ENCODE results near the gene ZNF117. TPM values are rescaled to one million over a fixed set of nuclear protein-coding genes. Genes with fewer than 3 reads are reported as not detected.
"Not testable (repeated sequence)": the region's sequence is repeated elsewhere in the genome, so short reads cannot be mapped to it uniquely, and the experiment has no call there.

The ZNF117 gene
- polyA plus RNA-seq, 3 donors: 28.8 to 66.4 (median 38.5) TPM

GRCh38 chr7:65001291-65001814, 10.5 kb upstream of the ZNF117 start:
- DNase-seq (ENCODE audit: extremely low read depth in 1 of 11, low read depth in 9 of 11, low spot score in 4 of 11): no peak

GRCh38 chr7:64999165-65000004, 8.5 kb upstream of the ZNF117 start:
- no peak for DNase-seq (ENCODE audit: extremely low read depth in 1 of 11, low read depth in 9 of 11, low spot score in 4 of 11)

- DNase-seq (ENCODE audit: extremely low read depth in 1 of 11, low read depth in 9 of 11, low spot score in 4 of 11): no peak
Measured at GRCh38 chr7:64998865-64999164, 8.0 kb upstream of the ZNF117 start.

GRCh38 chr7:64997927-64998391, 7.1 kb upstream of the ZNF117 start:
- no peak for DNase-seq (ENCODE audit: extremely low read depth in 1 of 11, low read depth in 9 of 11, low spot score in 4 of 11)

- no peak for DNase-seq (ENCODE audit: extremely low read depth in 1 of 11, low read depth in 9 of 11, low spot score in 4 of 11)
Measured at GRCh38 chr7:64997164-64997908, 6.5 kb upstream of the ZNF117 start.

- no peak for DNase-seq (ENCODE audit: extremely low read depth in 1 of 11, low read depth in 9 of 11, low spot score in 4 of 11)
Measured at GRCh38 chr7:64996305-64996704, 5.5 kb upstream of the ZNF117 start.

- DNase-seq (ENCODE audit: extremely low read depth in 1 of 11, low read depth in 9 of 11, low spot score in 4 of 11): no peak
Measured at GRCh38 chr7:64993901-64994300, 3.1 kb upstream of the ZNF117 start.

- DNase-seq (ENCODE audit: extremely low read depth in 1 of 11, low read depth in 9 of 11, low spot score in 4 of 11): no peak
Measured at GRCh38 chr7:64992971-64993370, 2.1 kb upstream of the ZNF117 start.

GRCh38 chr7:64990216-64990615, 620 bp downstream of the ZNF117 start:
- no peak for DNase-seq (ENCODE audit: extremely low read depth in 1 of 11, low read depth in 9 of 11, low spot score in 4 of 11)

GRCh38 chr7:64978497-64979203, 12.2 kb downstream of the ZNF117 start:
- no peak for DNase-seq (ENCODE audit: extremely low read depth in 1 of 11, low read depth in 9 of 11, low spot score in 4 of 11)

GRCh38 chr7:64965594-64965993, 25.2 kb downstream of the ZNF117 start:
- DNase-seq (ENCODE audit: extremely low read depth in 1 of 11, low read depth in 9 of 11, low spot score in 4 of 11): no peak

GRCh38 chr7:64959072-64959747, 31.6 kb downstream of the ZNF117 start:
- DNase-seq (ENCODE audit: extremely low read depth in 1 of 11, low read depth in 9 of 11, low spot score in 4 of 11): no peak

- peak in 5 of 11 donors; percentile 15 to 52 (median 30) for DNase-seq (ENCODE audit: extremely low read depth in 1 of 11, low read depth in 9 of 11, low spot score in 4 of 11)
Measured at GRCh38 chr7:64951250-64951848, 39.5 kb downstream of the ZNF117 start.

GRCh38 chr7:64950673-64951072, 40.2 kb downstream of the ZNF117 start:
- DNase-seq (ENCODE audit: extremely low read depth in 1 of 11, low read depth in 9 of 11, low spot score in 4 of 11): not testable (repeated sequence)

- not testable (repeated sequence) for DNase-seq (ENCODE audit: extremely low read depth in 1 of 11, low read depth in 9 of 11, low spot score in 4 of 11)
Measured at GRCh38 chr7:64948774-64949173, 42.1 kb downstream of the ZNF117 start.

GRCh38 chr7:64947252-64948000, 43.4 kb downstream of the ZNF117 start:
- DNase-seq (ENCODE audit: extremely low read depth in 1 of 11, low read depth in 9 of 11, low spot score in 4 of 11): no peak

GRCh38 chr7:64946772-64947171, 44.1 kb downstream of the ZNF117 start:
- no peak for DNase-seq (ENCODE audit: extremely low read depth in 1 of 11, low read depth in 9 of 11, low spot score in 4 of 11)
